ENCODE data around the gene IQSEC1. TPM values are rescaled to one million over a fixed set of nuclear protein-coding genes. Genes with fewer than 3 reads are reported as not detected.

The IQSEC1 gene
- total and polyA plus RNA-seq, 2 donors (not counting 3 experiments of a cell fraction or from before 2014, with no cell fraction given) = 5.2 to 18.0 TPM

GRCh38 chr3:12975748-12976522 is 97.3 kb downstream of the IQSEC1 start:
- Histone ChIP-seq H4K20me1 (replicated peaks; ENCODE audit: control insufficient read depth, extremely low read depth, insufficient read depth, low read length) (no peaks in the 10 kb centered on the region), H2AFZ (ENCODE audit: low read depth, low read length) (no peak overlapping the region), H3K4me2 (ENCODE audit: insufficient read depth, low read length) (no peak overlapping the region), H3K36me3 (ENCODE audit: control insufficient read depth in 2 of 2, extremely low read depth in 1 of 2, insufficient read depth in 2 of 2, low read length in 2 of 2) (no peaks in the 10 kb centered on the region), H3K4me1 (ENCODE audit: control insufficient read depth, extremely low read depth, insufficient read depth, low read length) (no peaks in the 10 kb centered on the region), H3K9me1 (replicated peaks; ENCODE audit: control insufficient read depth, extremely low read depth, insufficient read depth, low read length) (no peaks in the 10 kb centered on the region), H3K79me2 (ENCODE audit: control insufficient read depth, insufficient read depth, low read length) (no peaks in the 10 kb centered on the region), H3K27ac (ENCODE audit: insufficient read depth, low read depth, low read length) (no peak overlapping the region), H3K27me3 (ENCODE audit: control insufficient read depth in 2 of 2, insufficient read depth in 2 of 2, low read length in 2 of 2) (peaks cover 5 to 17% of the 10 kb centered on the region in 2 experiments), H3K9me3 (replicated peaks; ENCODE audit: control insufficient read depth, insufficient read depth, low read length) (no peaks in the 10 kb centered on the region), H3K4me3 (replicated peaks in 1 of 3; ENCODE audit: insufficient read depth in 1 of 3, low read depth in 1 of 3, low read length in 3 of 3) (no peak overlapping the region), H3K9ac (replicated peaks; ENCODE audit: extremely low read depth, insufficient read depth, low read length) (no peak overlapping the region)
- intact Hi-C loops (cut with micrococcal nuclease) = no loop called here
- dilution Hi-C loops (cut with MboI; ENCODE audit: extremely low pct_ligation_motif_present, low sequenced_read_pairs) = no loop called here
- ChIA-PET POLR2A (no interaction called here), CTCF (interaction anchor here (1.3 to 2.2 kb wide), 3 partner anchors 9 to 13 kb away, joined by 3 to 7 read pairs (median 4); no protein-coding TSS in a partner anchor)
- TF ChIP-seq FOS (IDR thresholded peaks at IDR 0.05; ENCODE audit: borderline replicate concordance, insufficient read depth, low read length) (no peak), CTCF (IDR thresholded peaks at IDR 0.05; ENCODE audit: extremely low read depth in 1 of 2, insufficient read depth in 1 of 2, low read depth in 1 of 2, low read length in 2 of 2) (no peak), POLR2A (IDR thresholded peaks at IDR 0.05; ENCODE audit: low read depth, low read length) (no peak), GATA2 (IDR thresholded peaks at IDR 0.05; ENCODE audit: insufficient read depth, insufficient read length, low read depth, low read length) (no peak), MAX (IDR thresholded peaks at IDR 0.05; ENCODE audit: insufficient read depth, insufficient read length) (no peak), JUN (IDR thresholded peaks at IDR 0.05; ENCODE audit: borderline replicate concordance, insufficient read depth, insufficient read length, low read depth) (no peak), POLR2AphosphoS5 (IDR thresholded peaks at IDR 0.05; ENCODE audit: insufficient read depth, low read depth, low read length) (no peak), MYC (IDR thresholded peaks at IDR 0.05; ENCODE audit: low read depth, low read length) (no peak)
- FAIRE-seq = no peak
- no peak for DNase-seq (ENCODE audit: low read depth, low spot score)
- BruUV-seq (replicated peaks) = no TSS peak
